Activated naive CD4-positive, alpha-beta T cell treated with Interleukin-2 at 50 U/mL for 16 hours (primary cell): ENCODE data around the gene SPAG7.

ENCODE experiments used
- DNase-seq: peaks from one replicate; pipeline ENCODE4 v3.0.0-alpha.2; 2020

Gene SPAG7

DNA sequence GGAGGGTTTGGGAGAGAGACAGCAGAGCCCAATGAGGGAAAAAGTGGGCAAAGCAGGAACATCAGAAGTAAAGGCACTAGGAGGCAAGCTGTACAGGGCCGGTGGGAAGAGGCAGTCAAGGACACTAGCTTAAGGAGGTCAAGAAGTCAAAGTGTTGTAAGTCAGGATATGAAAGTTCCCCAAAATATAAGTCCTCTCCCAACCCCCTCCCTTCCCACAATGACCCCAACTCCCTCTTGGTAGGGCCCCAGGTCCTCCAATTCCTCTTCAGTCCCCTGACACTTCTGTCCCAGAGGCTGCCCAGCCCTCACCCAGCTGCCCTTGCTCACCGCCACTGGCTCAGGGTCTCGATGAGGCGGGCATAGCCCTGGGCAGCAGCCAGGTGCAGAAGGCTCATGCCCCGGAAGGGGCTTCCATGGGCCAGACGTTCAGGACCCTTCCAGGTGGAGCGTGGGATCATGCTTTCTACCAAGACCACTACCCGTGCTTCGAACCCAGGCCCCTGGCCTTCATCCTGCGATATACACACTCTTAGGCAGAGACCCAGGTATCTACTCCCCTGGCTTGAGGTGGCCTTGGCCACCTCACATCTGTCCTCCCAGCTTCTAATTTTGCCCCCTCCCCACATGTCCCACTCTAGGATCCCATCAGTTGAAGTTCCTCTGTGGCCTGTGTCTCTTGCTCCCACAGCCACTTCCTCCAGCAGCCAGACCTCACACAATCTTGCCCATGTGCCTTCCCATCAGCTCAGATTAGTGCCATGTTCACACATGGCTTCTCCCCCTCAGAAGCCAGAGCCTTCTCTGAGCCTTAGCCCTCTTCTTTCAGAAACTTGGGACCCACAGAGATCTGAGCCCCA is 5.9 kb upstream of the SPAG7 start:
- DNase-seq, result no peak

DNA sequence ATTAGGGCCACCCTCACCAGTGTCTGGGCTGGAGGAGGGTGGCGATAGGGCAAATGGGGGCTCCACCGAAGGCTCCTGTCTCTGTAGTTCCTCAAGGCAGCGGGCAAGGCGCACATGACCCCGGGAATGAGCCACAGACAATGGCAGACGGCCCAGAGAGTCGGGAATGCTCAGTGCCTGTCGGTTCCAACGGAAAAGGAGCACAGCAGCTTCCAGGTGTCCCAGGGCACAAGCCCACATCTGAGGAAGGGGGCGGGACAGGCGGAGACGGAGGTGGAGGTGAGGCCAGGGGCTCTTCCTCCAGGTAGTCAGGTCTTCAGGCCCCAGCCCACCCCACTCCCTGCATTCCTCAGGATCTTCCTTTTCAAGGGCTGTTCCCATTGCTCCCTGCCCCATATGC is 5.1 kb upstream of the SPAG7 start:
- DNase-seq, result no peak

DNA sequence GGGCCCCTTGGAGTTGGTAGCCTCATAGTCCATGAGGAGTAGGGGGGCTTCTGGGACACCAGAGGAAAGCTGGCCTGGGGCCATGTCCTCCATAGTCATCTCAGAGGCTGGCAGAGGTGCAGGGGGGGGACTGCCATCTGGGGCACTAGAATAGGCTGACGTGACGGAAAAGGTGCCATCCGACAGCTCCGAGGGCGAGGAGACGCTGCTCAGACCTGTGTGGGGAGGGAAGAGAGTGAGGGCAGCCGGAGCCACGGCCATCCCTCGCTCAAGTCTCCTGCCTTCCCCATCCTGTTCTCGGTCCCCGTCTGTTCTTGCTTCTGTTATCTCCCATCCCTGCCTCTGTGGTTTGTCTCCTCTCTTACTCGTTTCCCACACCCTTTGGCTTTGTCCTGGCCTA is 4.7 kb upstream of the SPAG7 start:
- DNase-seq, result no peak

DNA sequence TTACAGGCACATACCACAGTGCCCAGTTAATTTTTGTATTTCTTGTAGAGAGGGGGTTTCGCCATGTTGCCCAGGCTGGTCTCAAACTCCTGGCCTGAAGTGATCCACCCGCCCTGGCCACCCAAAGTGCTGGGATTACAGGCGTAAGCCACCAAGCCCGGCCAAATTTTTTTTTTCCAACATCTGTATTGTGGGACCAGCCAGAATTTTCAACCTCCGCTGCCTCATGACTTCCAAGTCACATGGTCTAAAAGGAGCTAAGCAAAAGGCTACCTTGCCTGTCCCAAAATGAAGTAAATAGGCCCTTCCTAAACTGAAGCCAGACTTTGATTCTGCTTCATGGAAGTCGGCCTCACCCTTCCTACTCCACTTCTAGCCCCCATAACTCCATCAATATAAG is 4.2 kb upstream of the SPAG7 start:
- DNase-seq, result no peak

DNA sequence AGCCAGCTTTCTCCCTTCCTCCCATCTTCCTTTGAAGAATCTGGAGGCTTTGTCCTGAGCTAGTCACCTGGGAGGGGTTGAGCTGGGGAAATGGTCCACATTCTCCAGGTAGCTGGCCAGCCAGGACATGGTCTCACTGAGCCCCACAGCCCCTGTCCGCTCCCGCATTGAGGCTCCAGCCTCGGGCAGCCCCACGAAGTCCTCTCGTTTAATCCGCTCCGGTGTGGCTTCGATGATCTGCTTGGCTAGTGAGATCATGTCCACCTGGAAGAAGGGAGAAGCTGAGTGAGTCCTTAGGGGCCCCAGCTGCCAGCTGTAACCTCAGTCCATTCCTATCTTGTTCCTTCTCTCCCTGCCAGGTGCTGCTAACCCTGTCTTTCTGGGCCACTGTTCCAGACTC is 2.7 kb upstream of the SPAG7 start:
- DNase-seq, result no peak

DNA sequence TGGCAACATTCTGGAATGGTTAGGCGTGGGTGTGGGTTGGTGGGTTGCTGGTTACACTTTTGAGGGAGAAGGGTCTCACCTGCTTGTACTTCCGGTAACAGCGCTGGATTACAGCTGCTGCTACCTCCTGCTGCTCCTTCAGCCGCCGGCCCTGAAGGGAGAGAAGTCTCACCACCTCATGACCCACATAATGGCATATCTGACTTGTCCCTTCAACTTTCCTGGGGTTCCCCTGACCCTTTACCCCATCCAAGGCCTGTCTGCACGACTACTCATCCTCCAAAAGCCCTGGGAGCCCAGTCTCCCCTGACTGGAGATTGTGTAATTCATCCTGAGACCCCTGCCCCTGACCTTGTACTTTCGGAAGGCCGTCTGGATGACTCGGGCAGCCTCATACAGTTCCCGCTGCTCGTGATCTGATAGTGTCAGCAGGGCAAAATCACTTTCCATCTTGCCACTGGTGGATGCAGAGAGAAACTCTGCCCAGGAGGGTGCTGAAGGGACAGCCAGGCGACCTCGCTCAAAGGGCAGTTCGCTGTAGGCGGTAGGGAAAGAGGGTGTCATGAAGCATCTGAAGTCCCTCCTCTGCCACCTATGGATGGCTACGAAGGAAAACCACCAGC is 2.0 kb upstream of the SPAG7 start:
- peak; percentile 52 for DNase-seq

DNA sequence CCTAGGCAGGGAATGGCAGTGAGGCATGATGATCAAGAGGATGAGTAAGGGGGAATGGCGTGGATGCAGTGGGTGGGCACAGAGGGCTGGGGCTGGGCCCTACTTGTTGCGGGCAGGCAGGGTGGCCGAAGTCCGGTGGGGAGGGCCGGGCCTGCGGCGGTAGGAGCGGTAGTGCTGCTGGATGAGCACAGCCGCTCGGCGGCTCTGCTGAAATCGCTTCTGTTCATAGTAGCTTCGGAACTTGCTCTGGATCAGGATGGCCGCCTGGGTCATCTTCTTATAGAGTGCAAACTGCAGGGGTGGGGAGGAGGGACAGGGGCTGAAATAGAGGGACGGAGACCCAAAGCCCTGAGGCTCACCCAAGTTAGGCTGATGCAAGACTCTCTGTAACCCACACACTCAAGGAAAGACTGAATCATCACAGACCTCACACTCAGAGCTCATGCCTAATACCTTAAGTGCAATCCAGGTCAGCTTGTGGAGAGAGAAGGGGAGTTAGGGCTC is 1.5 kb upstream of the SPAG7 start:
- peak; percentile 60 for DNase-seq

DNA sequence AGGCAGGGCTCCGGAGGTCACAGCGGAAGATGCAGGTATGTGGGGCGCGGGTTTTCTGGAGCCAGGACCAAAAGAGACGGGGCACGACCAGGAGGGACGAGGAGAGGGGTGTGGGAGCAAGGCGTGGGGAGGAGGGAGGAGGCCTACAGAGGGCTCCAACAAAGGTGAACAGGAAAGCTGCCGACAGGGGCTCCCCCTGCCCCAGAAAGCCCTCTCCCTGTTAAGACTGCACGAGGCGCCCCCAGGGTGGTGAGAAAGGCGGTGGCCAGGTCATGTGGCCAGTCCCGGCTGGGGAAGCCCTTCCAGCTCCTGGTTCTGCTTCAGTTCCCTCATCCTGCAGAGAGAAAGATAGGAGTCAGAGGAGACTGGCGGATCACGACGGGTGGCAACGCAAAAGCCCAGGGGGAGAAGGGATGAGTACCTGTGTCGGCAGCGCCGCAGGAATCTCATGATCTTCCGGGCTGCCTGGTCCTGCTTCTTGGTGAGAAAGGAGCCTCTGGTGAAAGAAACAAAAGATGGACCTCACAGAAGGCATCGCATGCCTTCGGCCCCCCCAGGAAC is 949 bp upstream of the SPAG7 start:
- peak; percentile 42 for DNase-seq

DNA sequence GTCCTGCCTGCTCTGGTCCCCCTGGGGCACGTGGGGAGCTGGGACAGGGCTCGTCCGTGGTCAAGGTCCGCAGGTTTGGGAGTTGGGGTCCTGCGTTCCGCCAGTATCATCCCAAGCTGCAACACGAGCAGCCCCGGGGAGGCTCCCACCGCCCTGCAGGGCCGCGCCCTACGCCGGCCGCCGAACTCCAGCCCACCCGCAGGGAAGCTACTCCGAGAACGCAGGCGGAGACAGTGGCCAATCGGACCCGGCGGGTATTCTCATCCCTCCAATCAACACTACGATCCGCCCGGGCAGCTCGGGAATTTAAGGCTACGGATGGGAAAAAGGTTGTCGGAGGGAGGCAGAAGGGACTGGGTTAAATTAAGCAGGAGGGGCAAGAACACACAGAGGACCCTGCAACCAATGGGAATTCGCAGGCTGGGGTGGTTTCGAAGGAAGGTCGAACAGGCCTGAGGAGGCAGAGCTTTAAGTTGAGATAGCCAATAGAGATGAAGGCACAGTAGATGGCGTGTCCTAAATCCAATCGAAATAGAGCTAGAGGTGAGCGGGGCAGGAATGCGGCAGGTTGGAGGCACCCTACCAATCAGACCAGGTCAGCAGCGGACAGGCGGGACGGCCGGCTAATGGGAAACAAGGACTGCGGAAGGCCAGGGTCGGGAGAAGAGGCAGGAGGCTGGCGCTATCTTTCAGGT is 626 bp downstream of the SPAG7 start:
- DNase-seq, result peak; percentile 93

DNA sequence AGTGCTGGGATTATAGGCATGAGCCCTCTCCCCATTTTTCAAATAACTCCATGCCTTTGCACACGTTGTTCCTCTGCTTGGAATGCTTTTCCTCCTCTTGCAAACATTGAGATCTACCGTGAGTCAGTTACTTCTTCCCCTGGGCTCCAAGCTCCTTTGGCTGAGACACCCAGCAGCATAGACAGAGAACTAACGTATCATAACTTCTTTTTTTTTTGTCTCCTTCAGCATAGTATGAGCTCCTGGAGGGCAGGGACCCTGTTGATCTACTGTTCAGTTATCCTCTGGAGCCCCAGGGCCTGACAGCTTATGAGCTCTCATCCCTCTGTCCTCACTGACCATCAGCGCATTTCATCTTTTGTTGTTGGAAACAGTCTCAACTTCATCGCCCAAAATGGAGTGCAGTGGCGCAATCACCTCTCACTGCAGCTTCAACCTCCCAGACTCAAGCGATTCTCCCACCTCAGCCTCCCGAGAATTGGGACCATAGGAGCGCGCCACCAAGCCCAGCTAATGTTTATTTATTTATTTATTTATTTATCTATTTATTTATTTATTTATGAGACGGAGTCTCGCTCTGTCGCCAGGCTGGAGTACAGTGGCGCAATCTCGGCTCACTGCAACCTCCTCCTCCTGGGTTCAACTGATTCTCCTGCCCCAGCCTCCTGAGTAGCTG is 2.2 kb downstream of the SPAG7 start:
- DNase-seq, result no peak

DNA sequence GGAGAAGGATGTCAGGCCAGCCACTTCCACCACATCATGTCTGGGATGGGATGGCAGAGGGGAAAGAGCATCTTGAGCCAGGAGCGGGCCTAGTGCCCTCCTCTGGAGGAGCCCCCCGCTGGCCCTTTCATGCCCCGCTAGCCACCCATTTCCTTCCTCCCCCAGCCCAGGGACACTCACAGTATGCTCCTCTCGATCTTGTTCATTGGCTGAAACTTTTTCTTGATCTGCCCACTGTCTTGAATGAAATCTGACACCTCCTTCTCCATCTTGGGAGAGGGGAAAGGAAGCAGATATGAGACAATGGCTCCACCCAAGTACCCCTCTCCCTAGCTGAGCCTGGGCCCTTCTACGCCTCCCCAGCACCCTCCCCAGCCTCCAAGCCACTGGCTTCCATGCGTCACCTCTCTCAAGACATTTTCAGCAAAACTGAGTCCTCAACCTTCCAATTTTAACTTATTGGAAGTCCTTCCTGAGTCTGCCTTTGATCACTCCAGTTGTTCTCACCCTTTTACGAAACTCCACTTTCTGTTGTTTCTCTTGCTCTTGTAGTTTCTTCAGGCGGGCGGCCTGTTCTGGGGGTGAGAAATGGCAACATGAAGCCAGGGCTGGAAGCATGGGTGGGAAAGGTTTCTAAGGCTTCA is 7.2 kb downstream of the SPAG7 start:
- no peak for DNase-seq

DNA sequence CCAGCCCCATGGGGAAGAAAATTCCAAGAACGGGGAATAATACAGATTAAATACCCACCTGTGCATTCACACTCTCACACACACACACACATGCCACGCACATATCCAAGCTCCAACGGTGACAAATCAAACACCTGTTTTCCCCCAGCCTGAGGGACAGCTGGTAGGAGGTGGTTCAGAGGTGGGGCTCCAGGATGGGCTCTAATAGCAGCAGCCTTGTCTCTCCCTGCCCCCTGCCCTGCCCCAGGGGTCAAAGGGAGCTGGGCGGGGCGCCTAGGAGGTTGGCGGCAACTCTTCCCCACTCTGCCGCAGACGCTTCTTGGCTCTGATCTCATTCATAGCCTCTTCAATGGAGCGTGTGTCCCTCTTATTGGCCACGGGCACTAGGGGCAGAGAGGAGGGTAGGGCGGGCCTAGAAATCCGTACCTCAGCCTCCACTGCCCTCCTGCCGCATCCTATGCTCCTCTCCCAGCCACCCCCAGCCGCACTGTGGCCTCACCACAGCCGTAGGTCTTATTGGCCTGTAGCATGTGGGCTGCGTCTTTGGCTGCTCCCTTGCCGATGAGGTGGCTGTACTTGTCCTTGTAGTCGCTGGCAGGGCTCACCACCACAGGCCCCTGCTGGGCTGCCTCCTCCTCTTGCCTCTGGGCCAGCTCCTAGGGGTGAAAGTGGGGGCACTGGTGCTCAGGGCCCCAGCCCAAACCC is 8.2 kb downstream of the SPAG7 start:
- no peak for DNase-seq

DNA sequence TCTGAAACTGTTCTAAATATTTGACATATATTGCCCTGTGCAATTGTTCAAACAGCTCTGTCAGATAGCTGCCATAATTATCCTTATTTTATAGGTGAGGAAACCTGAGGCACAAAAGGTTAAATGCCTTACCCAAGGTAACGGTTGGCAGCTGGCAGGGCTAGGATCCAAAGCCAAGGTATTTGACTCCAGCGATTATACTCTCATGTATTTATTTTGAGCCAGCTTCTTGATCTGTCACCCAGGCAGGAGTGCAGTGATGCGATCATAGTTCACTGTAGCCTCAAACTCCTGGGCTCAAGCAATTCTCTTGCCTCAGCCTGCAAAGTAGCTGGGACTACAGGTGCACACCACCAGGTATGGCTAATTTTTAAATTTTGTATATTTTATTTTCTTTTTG is 9.5 kb downstream of the SPAG7 start:
- DNase-seq, result no peak

DNA sequence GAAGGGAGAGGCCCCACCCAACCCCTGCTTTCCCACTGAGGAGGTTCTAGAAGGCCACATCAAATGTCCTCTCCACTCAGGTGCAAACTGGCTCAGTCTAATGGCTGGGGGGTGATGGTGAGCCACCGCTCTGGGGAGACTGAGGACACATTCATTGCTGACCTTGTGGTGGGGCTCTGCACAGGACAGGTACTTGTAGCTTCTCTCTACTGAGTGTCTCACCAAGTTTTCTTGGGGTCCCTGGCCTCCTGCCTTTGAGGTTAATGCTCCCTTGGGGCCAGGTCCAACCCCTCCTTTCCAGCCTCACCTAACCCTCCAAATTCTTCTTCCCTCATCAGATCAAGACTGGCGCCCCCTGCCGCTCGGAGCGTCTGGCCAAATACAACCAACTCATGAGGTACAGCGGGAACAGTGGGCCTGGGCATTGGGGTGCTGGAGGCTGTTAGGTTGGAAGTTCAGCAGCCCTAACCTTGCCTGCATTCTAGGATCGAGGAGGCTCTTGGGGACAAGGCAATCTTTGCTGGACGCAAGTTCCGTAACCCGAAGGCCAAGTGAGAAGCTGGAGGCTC is 11.0 kb downstream of the SPAG7 start:
- peak; percentile 48 for DNase-seq

DNA sequence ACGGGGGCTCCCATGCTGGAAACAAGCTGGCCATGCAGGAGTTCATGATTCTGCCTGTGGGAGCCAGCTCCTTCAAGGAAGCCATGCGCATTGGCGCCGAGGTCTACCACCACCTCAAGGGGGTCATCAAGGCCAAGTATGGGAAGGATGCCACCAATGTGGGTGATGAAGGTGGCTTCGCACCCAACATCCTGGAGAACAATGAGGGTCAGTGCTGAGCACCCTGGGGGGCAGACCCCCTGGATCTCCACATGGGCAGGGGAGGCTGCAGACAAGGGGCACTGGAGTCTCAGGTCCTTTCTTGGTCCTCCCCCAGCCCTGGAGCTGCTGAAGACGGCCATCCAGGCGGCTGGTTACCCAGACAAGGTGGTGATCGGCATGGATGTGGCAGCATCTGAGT is 12.5 kb downstream of the SPAG7 start:
- no peak for DNase-seq

DNA sequence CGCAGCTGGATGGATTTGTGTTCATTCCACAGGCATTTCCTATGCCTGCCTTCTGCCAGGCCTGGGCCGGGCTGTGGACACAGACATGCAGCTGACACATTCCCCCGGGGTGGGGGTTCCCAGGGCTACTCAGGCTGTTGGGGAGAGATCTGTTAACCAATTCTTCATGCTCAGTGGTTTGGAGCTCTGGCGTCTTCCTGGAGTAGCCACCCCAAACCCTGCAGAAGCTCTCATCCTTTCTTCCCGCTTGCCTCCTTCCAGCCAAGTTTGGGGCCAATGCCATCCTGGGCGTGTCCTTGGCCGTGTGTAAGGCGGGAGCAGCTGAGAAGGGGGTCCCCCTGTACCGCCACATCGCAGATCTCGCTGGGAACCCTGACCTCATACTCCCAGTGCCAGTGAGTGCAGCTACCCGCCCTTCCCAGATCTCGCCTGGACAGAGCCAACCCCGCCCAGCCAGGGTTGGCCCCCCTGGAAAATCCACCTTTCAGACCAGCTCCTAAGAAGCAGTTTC is 14.1 kb downstream of the SPAG7 start:
- DNase-seq, result no peak

DNA sequence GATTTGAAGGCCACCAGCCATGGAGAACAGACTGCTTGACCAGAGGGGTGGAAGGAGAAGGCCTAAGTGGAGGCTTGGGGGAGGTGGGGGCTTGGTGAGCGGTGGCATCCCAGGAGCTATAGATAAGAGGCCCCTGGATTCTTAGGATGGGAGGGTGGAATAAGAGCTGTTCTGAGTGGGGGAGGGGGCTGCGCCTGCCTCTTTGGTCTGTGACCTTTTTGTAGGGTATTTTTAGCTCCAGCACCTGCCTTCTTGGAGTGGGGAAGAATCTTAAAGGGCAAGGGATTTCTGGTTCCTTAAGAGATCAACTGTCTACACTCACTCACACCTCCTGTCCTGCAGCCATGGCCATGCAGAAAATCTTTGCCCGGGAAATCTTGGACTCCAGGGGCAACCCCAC is 16.1 kb downstream of the SPAG7 start:
- DNase-seq, result no peak

DNA sequence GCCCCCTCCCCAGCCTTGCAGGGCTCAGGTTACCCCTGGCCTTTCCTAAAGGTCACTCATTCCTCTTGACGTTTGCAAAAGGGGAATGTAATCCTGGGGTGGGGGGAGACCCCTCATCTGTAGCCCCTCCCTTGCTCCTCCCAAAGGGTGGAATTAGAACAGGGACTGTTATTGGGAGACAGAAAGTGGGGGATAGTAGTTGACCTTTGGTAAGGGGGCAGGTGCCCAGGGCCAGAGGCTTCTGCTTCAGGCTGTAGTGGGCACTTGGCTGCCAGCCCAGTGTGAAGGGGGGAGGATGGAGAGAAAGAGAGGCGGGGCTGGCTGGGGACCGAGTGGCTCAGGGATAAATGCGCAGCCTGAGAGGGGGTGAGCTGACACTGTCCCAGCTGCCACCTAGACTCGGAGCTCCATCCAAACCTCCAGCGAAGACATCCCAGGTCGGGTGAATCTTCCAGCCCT is 16.8 kb downstream of the SPAG7 start, which contains the start of gene ENO3:
Gene ENO3 (plus strand): TSS at position 374 of the 459 bp plus-strand sequence. CDS start 711 bp downstream, outside the sequence.
- DNase-seq, result no peak

DNA sequence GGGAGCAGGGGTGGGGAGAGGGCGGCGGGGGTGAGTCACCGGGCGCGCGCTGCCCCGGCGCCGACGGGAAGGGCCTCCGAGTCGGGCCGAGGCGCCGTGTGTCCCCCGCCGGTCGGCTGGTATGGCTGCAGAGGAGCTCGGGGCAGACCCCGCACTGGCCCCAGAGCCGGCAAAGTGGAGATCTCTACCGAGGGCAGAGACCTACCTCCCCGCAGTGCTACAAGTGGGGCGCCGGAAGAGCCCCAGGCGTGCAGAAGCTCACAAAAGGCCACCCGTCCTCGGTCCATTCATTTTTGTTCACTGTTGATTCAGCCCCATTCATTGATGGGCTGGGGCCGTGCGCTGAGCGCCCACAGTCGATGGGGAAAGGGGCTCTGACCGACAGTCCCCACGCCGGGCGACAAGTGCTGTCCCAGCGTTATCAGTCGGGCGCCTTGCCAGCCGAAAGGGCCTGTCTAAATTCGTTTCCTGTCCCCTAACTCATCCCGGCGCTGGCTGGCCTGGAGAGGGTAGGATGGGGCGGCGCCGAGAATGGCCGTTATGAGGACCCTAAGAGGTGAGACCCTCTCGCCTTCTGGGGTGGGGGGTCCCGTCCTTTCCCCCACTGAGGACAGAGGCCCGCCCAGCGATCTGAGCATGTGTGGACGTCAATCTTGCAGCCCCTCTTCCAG is 17.4 kb downstream of the SPAG7 start:
- DNase-seq, result peak; percentile 41
